Esophagus squamous epithelium (tissue), 5 donors: Measurements from ENCODE around the gene CACUL1. TPM values are rescaled to one million over a fixed set of nuclear protein-coding genes. Genes with fewer than 3 reads are reported as not detected.
"Not testable (repeated sequence)": the region's sequence is repeated elsewhere in the genome, so short reads cannot be mapped to it uniquely, and the experiment has no call there.

Experiments
- DNase-seq: peaks from one replicate; lab custom pipeline; 2025; lab: John Stamatoyannopoulos, UW
- H3K27ac ChIP-seq, 4 donors: fragments of 200-600 bp; sonication (generic); one replicate each; pipeline ENCODE4 v1.5.1; 2016 to 2019; ENCODE audit warnings: mild to moderate bottlenecking in 1 of 4
- H3K27me3 ChIP-seq, 4 donors: fragments of 200-600 bp; sonication (generic); 1 replicate in 3 of 4; 2 replicates in 1 of 4; pipeline versions ENCODE4 v1.5.1 to v1.6.0; 2017 to 2021; ENCODE audit warnings: antibody characterized with exemption in 1 of 4
- H3K36me3 ChIP-seq, 3 donors: fragments of 200-600 bp; sonication (generic); one replicate each; pipeline ENCODE4 v1.5.1; 2016 to 2019
- H3K4me1 ChIP-seq, 3 donors: fragments of 200-600 bp; sonication (generic); one replicate each; pipeline ENCODE4 v1.5.1; 2017 to 2019
- H3K4me3 ChIP-seq, 4 donors: fragments of 200-600 bp; sonication (generic); 1 replicate in 3 of 4; 2 replicates in 1 of 4; pipeline ENCODE4 v1.5.1; 2016 to 2019; ENCODE audit warnings: mild to moderate bottlenecking in 2 of 4, moderate library complexity in 1 of 4
- H3K9me3 ChIP-seq, 3 donors: fragments of 200-600 bp; sonication (generic); one replicate each; pipeline ENCODE4 v1.5.1; 2016 to 2019
- POLR2A ChIP-seq, 4 donors: fragments of 450-650 bp; IDR thresholded peaks; one replicate each; pipeline ENCODE4 v1.6.1; 2017; ENCODE audit warnings: antibody characterized with exemption in 4 of 4, mild to moderate bottlenecking in 4 of 4, moderate library complexity in 3 of 4
- WGBS, 2 donors: methylation state at CpG; one replicate each; pipeline ENCODE4 v1.1.5; 2018; 5-methylcytosine and 5-hydroxymethylcytosine counted together
- intact Hi-C: fragments of 100-400 bp; cut with DNase I; formaldehyde crosslinking; loops from one replicate; pipeline ENCODE4 v1.15.0; 2022
- total RNA-seq, 4 donors: library from RNA; depleted of rRNA; stranded (reverse); fragments of >200 nt; gene quantifications; one replicate each; pipeline ENCODE4 v1.1.0, GENCODE V29; 2016
- TF ChIP-seq, protein P1 (sequence below), 6 experiments: fragments of 450-650 bp in 4 of 6; fragments of 200-600 bp in 2 of 6; sonication (generic) in 2 of 6; IDR thresholded peaks; one replicate each; pipeline ENCODE4 v1.5.1; 2016 to 2019; ENCODE audit warnings: antibody characterized with exemption in 6 of 6, mild to moderate bottlenecking in 4 of 6, moderate library complexity in 4 of 6
- donor health status: DM: yes; HTN: yes; CAD: no.

CACUL1 gene
- total RNA-seq, 4 donors from 2014 or later: 23.7 to 36.6 (median 31.4) TPM

- Histone ChIP-seq H3K27me3 (no peaks in the 10 kb centered on the region), H3K36me3 (no peaks in the 10 kb centered on the region), H3K4me1 (peaks cover 0 to 15% (median 10%) of the 10 kb centered on the region in 3 donors), H3K4me3 (no peak overlapping the region), H3K27ac (no peak overlapping the region), H3K9me3 (no peaks in the 10 kb centered on the region)
- TF ChIP-seq, protein P1, sequence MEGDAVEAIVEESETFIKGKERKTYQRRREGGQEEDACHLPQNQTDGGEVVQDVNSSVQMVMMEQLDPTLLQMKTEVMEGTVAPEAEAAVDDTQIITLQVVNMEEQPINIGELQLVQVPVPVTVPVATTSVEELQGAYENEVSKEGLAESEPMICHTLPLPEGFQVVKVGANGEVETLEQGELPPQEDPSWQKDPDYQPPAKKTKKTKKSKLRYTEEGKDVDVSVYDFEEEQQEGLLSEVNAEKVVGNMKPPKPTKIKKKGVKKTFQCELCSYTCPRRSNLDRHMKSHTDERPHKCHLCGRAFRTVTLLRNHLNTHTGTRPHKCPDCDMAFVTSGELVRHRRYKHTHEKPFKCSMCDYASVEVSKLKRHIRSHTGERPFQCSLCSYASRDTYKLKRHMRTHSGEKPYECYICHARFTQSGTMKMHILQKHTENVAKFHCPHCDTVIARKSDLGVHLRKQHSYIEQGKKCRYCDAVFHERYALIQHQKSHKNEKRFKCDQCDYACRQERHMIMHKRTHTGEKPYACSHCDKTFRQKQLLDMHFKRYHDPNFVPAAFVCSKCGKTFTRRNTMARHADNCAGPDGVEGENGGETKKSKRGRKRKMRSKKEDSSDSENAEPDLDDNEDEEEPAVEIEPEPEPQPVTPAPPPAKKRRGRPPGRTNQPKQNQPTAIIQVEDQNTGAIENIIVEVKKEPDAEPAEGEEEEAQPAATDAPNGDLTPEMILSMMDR (IDR thresholded peaks at IDR 0.05): no peak
- TF ChIP-seq POLR2A (IDR thresholded peaks at IDR 0.05): no peak
- intact Hi-C loops: no loop called here
- WGBS, 2 donors: 25 to 27% methylated on average over 3 of the region's 3 CpGs
- DNase-seq: no peak
These were observed 45.0 kb upstream of the CACUL1 start for GRCh38 chr10:118799777-118800176.

DNA sequence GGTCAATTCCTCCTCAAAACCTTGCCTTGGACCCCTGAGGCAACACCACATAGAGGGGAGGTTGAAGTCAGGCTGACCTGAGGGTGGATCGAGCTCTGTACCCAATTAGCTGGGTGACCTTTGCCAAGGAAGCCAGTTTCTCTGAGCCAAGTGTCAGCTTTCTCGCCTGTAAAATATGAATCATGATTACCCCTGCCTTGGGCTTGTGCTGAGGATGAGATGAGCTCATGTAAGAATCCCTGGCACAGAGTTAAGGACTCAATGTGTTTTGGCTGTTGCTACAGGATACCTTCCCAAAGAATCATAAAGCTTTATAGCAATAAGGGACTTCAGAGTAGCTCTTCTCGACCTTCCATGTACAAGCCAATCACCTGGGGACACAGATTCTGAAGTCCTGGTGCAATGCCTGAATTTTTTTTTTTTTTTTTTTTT, 43.5 kb upstream of the CACUL1 start:
- no peak overlapping the region for H3K27ac ChIP-seq
- TF ChIP-seq, protein P1 (IDR thresholded peaks at IDR 0.05): no peak
- H3K4me1 ChIP-seq: peaks cover 0 to 15% (median 10%) of the 10 kb centered on the region in 3 donors
- H3K9me3 ChIP-seq: no peaks in the 10 kb centered on the region
- DNase-seq: no peak
- H3K27me3 ChIP-seq: no peaks in the 10 kb centered on the region
- no peaks in the 10 kb centered on the region for H3K36me3 ChIP-seq
- no peak overlapping the region for H3K4me3 ChIP-seq
- WGBS, 2 donors: 14 to 20% methylated on average over 3 of the region's 3 CpGs
- intact Hi-C loops: no loop called here

GRCh38 chr10:118794971-118795370, 40.2 kb upstream of the CACUL1 start:
- H3K4me1 ChIP-seq: peaks cover 0 to 25% (median 14%) of the 10 kb centered on the region in 3 donors
- H3K4me3 ChIP-seq, intact Hi-C loops, H3K9me3 ChIP-seq, H3K27me3 ChIP-seq, H3K36me3 ChIP-seq, DNase-seq, H3K27ac ChIP-seq: not testable (repeated sequence)
- WGBS, 2 donors: 95% methylated on average over 6 of the region's 7 CpGs; no CpG with 5 or more reads in 1 of the 2 donors

DNA sequence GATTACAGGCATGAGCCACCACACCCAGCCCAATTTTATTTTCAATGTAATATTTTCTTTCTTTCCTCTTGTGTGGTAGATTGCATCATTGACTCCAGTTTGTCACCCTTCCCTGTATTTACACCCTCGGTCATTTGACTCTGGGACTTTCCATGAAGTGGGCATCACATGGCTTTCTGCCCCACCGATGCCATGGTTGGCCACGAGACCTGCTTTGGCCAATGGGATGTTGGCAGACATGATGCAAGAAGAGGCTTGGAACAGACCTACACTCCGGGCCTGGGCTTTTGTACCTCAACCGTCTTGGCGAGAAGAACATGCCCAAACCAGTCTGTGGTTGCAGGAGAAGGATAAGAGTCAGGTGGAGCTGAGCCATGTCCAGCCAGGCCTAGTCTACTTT, 38.8 kb upstream of the CACUL1 start:
- Histone ChIP-seq H3K27me3 (no peaks in the 10 kb centered on the region), H3K36me3 (no peaks in the 10 kb centered on the region), H3K9me3 (no peaks in the 10 kb centered on the region), H3K4me1 (peaks cover 0 to 16% (median 10%) of the 10 kb centered on the region in 3 donors), H3K4me3 (no peak overlapping the region), H3K27ac (no peak overlapping the region)
- TF ChIP-seq, protein P1 (IDR thresholded peaks at IDR 0.05): no peak
- TF ChIP-seq POLR2A (IDR thresholded peaks at IDR 0.05): no peak
- intact Hi-C loops: no loop called here
- 28 to 37% methylated on average over 2 to 4 of the region's 6 CpGs for WGBS, 2 donors
- DNase-seq: no peak

GRCh38 chr10:118792526-118792925, 37.8 kb upstream of the CACUL1 start:
- WGBS, 2 donors: 75 to 89% methylated on average over 1 of the region's 1 CpG
- TF ChIP-seq, protein P1 (IDR thresholded peaks at IDR 0.05): no peak
- no peak for TF ChIP-seq POLR2A (IDR thresholded peaks at IDR 0.05)
- no peaks in the 10 kb centered on the region for H3K9me3 ChIP-seq
- intact Hi-C loops: no loop called here
- H3K27ac ChIP-seq: peak overlapping the region in 1 of 4 donors; percentile 42
- H3K27me3 ChIP-seq: no peaks in the 10 kb centered on the region
- H3K36me3 ChIP-seq: no peaks in the 10 kb centered on the region
- H3K4me3 ChIP-seq: no peak overlapping the region
- DNase-seq: no peak
- H3K4me1 ChIP-seq: peaks cover 0 to 10% (median 5%) of the 10 kb centered on the region in 3 donors

DNA sequence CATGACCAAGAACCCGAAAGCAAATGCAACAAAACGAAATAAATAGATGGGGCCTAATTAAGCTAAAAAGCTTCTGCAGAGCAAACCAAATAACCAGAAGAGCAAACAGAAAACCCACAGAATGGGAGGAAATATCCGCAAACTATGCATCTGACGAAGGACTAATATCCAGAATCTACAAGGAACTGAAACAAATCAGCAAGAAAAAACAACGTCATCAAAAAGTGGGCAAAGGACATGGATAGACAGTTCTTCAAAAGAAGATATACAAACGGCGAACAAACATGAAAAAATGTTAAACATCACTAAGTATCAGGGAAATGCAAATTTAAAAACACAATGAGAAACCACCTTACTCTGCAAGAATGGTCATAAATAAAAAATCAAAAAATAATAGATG, 35.3 kb upstream of the CACUL1 start:
- DNase-seq: no peak
- H3K27ac ChIP-seq: peak overlapping the region in 1 of 4 donors; percentile 1
- 84 to 85% methylated on average over 7 of the region's 7 CpGs for WGBS, 2 donors
- no peak for TF ChIP-seq POLR2A (IDR thresholded peaks at IDR 0.05)
- TF ChIP-seq, protein P1 (IDR thresholded peaks at IDR 0.05): no peak
- H3K27me3 ChIP-seq: no peaks in the 10 kb centered on the region
- H3K36me3 ChIP-seq: no peaks in the 10 kb centered on the region
- peaks cover 0 to 10% (median 5%) of the 10 kb centered on the region in 3 donors for H3K4me1 ChIP-seq
- no peaks in the 10 kb centered on the region for H3K9me3 ChIP-seq
- H3K4me3 ChIP-seq: no peak overlapping the region
- intact Hi-C loops: no loop called here
